Measurements from ENCODE around the gene ANKRD6. TPM values are rescaled to one million over a fixed set of nuclear protein-coding genes. Genes with fewer than 3 reads are reported as not detected.
"Not testable (repeated sequence)": the region's sequence is repeated elsewhere in the genome, so short reads cannot be mapped to it uniquely, and the experiment has no call there.

The ANKRD6 gene
- total RNA-seq, 1 donor from 2014 or later = 10.0 TPM

- no peak for DNase-seq (ENCODE audit: low read depth)
- Histone ChIP-seq H3K36me3 (ENCODE audit: control insufficient read depth, insufficient read depth, low read length) (no peaks in the 10 kb centered on the region), H3K4me3 (ENCODE audit: low read depth, low read length) (no peak overlapping the region), H3K27me3 (ENCODE audit: control insufficient read depth, insufficient read depth, low read length) (no peaks in the 10 kb centered on the region)
- no peak for TF ChIP-seq CTCF (IDR thresholded peaks at IDR 0.05; ENCODE audit: insufficient read depth, low read length, poor library complexity, severe bottlenecking)
Measured at GRCh38 chr6:89388846-89389245, 44.1 kb upstream of the ANKRD6 start.

- Histone ChIP-seq H3K36me3 (ENCODE audit: control insufficient read depth, insufficient read depth, low read length) (no peaks in the 10 kb centered on the region), H3K27me3 (ENCODE audit: control insufficient read depth, insufficient read depth, low read length) (no peaks in the 10 kb centered on the region), H3K4me3 (ENCODE audit: low read depth, low read length) (no peak overlapping the region)
- DNase-seq (ENCODE audit: low read depth) = no peak
- no peak for TF ChIP-seq CTCF (IDR thresholded peaks at IDR 0.05; ENCODE audit: insufficient read depth, low read length, poor library complexity, severe bottlenecking)
Measured at GRCh38 chr6:89392823-89393222, 40.1 kb upstream of the ANKRD6 start.

DNA sequence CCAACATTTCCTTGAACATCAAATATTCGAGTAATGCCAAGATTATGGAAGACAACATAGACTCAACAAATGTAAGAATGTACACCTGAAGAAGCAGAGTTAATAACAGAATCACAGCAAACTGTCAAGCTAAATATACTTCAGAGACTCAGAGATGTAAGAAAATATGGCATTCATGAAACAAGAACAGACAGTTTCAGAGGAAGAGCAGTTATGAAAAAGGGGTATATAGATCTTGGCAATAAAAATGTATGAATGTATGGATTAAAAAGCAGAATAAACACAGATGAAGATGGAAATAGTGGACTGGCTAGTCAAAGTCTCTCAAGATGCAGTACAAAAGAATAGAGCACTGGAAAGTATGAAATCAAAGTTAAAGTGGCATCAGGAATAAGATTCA lies 39.3 kb upstream of the ANKRD6 start:
- H3K4me3 ChIP-seq (ENCODE audit: low read depth, low read length) = no peak overlapping the region
- H3K27me3 ChIP-seq (ENCODE audit: control insufficient read depth, insufficient read depth, low read length) = no peaks in the 10 kb centered on the region
- no peak for DNase-seq (ENCODE audit: low read depth)
- TF ChIP-seq CTCF (IDR thresholded peaks at IDR 0.05; ENCODE audit: insufficient read depth, low read length, poor library complexity, severe bottlenecking) = no peak
- no peaks in the 10 kb centered on the region for H3K36me3 ChIP-seq (ENCODE audit: control insufficient read depth, insufficient read depth, low read length)

DNA sequence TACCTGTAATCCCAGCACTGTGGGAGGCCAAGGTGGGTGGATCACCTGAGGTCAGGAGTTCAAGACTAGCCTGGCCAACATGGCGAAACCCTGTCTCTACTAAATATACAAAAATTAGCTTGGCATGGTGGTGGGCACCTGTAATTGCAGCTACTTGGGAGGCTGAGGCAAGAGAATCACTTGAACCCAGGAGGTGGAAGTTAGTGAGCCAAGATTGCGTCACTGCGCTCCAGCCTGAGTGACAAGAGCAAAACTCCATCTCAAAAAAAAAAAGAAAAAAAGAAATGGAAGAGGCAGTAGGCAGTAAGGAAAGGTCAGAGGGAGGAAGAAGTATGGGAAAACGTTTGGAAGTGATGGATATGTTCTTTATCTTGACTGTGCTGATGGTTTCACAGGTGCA lies 35.1 kb upstream of the ANKRD6 start:
- not testable (repeated sequence) for H3K36me3 ChIP-seq (ENCODE audit: control insufficient read depth, insufficient read depth, low read length); H3K27me3 ChIP-seq (ENCODE audit: control insufficient read depth, insufficient read depth, low read length); H3K4me3 ChIP-seq (ENCODE audit: low read depth, low read length); DNase-seq (ENCODE audit: low read depth)

GRCh38 chr6:89398762-89399525 lies 34.0 kb upstream of the ANKRD6 start:
- H3K27me3 ChIP-seq (ENCODE audit: control insufficient read depth, insufficient read depth, low read length) = no peaks in the 10 kb centered on the region
- TF ChIP-seq CTCF (IDR thresholded peaks at IDR 0.05; ENCODE audit: insufficient read depth, low read length, poor library complexity, severe bottlenecking) = no peak
- no peak for DNase-seq (ENCODE audit: low read depth)
- no peaks in the 10 kb centered on the region for H3K36me3 ChIP-seq (ENCODE audit: control insufficient read depth, insufficient read depth, low read length)
- H3K4me3 ChIP-seq (ENCODE audit: low read depth, low read length) = no peak overlapping the region

DNA sequence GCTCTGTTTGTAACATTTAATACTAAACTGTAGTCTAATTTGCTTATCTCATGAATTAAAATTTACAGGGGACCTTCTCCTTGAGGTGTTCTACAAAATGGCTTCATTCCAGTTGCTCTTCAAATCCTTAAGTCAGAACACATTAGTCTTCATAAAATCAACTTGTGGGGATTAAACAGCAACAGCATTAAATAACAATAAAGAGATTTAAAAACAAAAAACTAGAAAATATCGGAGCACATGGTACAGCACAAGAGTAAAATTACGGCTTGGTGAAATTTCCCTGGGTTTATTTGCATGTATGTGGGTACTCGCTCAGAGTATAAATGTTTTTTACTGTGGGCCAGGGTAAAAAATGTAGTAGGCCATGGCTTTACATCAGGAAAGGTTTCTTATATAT lies 32.9 kb upstream of the ANKRD6 start:
- no peak for TF ChIP-seq CTCF (IDR thresholded peaks at IDR 0.05; ENCODE audit: insufficient read depth, low read length, poor library complexity, severe bottlenecking)
- no peaks in the 10 kb centered on the region for H3K36me3 ChIP-seq (ENCODE audit: control insufficient read depth, insufficient read depth, low read length)
- no peak overlapping the region for H3K4me3 ChIP-seq (ENCODE audit: low read depth, low read length)
- no peaks in the 10 kb centered on the region for H3K27me3 ChIP-seq (ENCODE audit: control insufficient read depth, insufficient read depth, low read length)
- no peak for DNase-seq (ENCODE audit: low read depth)

All from kidney epithelial cell (primary cell).